ENCODE data around the gene FAM120C. TPM values are rescaled to one million over a fixed set of nuclear protein-coding genes. Genes with fewer than 3 reads are reported as not detected.

FAM120C gene, protein sequence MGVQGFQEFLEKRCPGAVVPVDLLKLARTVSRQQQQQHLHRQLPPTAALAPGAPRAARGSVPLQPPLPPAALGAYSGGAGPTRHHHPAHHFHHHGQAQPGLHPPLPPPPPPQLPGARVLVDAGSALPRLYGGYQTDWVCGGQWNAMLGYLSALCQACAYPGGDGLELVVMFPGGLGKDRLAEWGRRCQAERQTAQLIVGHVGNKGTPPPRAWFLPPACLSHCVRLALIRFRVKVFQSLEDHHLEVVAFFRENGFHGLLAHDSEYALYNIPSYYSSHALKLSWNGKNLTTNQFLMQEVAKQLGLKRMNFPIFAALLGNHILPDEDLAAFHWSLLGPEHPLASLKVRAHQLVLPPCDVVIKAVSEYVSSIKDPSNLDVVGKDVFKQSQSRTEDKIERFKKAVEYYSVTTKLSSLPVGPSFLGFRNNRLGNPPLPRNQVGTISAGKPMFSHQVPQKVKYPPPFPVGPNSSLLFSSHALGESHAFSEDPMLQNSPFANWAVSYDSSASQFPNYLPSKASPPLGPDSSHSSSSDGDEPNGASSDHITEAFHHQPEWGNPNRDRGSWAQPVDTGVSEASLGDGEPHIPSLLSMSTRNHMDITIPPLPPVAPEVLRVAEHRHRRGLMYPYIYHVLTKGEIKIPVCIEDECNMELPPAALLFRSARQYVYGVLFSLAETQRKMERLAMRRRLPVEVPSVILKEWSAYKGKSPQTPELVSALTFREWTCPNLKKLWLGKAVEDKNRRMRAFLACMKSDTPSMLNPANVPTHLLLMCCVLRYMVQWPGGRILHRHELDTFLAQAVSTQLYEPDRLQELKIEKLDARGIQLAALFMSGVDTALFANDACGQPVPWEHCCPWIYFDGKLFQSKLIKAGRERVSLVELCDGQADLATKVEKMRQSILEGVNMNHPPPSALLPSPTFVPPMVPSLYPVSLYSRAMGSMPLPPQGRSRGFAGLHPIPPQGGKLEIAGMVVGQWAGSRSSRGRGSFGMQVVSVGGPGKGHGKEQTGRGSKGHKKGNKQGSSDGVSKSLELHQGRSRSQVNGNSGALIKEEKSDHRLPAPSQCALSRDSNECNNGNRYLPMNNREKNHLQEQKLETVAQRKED
- 1 to 10 TPM; 4.9 to 8.9 (median 6.4) TPM for polyA plus RNA-seq (ENCODE audit: insufficient read length in 10 of 10)
- long read RNA-seq, donor 1, partial matches to known transcripts: 0 of 1 reads
- long read RNA-seq, donor 1, other reads (novel, unspliced or antisense): 0 of 1 reads
- long read RNA-seq, donor 2, partial matches to known transcripts: 0 of 2 reads
- long read RNA-seq, donor 2, other reads (novel, unspliced or antisense): 0 of 2 reads
- long read RNA-seq, donor 3: 0 reads
- long read RNA-seq, donor 4, partial matches to known transcripts: 0 of 1 reads
- long read RNA-seq, donor 4, other reads (novel, unspliced or antisense): 0 of 1 reads
- long read RNA-seq, donor 5: 0 reads
- long read RNA-seq, donor 6, partial matches to known transcripts: 0 of 1 reads
- long read RNA-seq, donor 6, other reads (novel, unspliced or antisense): 0 of 1 reads
- long read RNA-seq, donor 7: 0 reads
- long read RNA-seq, donor 8, partial matches to known transcripts: 0 of 1 reads
- long read RNA-seq, donor 8, other reads (novel, unspliced or antisense): 0 of 1 reads
- long read RNA-seq, donor 9, partial matches to known transcripts: 0 of 1 reads
- long read RNA-seq, donor 9, other reads (novel, unspliced or antisense): 0 of 1 reads

DNA sequence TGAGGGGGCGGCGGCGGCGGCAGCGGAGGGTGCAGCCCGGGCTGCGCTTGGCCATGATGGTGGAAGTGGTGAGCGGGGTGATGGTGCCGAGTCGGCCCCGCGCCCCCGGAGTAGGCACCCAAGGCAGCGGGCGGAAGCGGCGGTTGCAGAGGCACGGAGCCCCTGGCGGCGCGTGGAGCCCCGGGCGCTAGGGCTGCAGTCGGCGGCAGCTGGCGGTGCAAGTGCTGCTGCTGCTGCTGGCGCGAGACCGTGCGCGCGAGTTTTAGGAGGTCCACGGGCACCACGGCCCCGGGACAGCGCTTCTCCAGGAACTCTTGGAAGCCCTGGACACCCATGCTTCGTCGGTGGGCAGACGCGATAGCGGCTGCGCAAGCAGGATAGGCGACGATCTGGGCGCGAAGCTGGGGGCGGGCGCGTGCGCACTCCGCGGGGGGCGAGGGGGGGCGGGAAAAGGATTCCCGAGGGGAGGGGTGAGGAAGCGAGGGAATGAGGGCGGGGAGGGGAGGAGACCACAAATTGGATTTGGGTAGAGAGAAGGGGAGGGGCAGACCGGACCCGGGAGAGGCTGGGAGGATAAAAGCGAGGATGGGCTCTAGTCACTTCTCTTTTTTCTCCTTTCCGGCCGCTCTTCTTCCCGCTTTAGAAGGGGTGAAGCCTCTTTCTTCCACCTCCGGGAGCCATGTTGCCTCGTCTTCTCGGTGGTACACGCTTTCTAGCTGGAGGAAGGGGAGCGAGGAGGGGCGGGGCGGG is at the start of gene FAM120C:
Gene FAM120C, minus strand, starts transcription at position 391 of the 750 bp plus-strand sequence. Its CDS starts 56 bp downstream, at position 335.
- peak; percentile 76 to 92 (median 82) for DNase-seq

DNA sequence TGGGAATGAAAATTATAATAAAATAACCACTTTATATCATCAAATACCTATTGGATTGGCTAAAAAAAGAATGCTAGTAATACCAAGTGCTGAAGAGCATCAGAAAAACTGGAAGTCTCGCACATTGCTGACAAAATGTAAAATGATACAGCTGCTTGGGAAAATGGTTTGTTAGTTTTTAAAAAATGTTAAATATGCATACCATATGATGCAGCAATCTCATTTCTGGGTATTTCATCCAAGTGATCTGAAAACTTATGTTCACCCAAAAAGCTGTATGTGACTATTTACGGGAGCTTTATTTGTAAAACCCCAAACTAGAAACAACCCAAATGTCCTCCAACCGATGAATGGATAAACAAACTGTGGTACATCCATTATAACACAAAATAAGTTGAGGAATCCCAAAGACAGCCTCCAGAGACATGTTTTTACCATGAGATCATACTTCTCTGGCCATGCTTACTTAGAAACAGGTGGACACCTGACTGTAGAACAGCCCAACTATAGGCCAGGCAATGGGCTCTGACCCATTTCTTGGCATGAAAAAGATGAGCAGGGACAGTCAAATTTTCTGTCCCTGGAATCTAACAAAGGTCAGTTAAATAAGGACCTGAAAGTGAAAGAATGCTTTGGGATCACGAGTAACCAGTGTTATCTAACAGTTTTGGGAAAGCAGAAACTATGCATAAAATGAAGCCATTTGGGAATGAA is 47.5 kb upstream of the FAM120C start:
- DNase-seq: no peak

- DNase-seq: no peak
Observed at GRCh38 chrX:54223581-54223980, 40.5 kb upstream of the FAM120C start.

DNA sequence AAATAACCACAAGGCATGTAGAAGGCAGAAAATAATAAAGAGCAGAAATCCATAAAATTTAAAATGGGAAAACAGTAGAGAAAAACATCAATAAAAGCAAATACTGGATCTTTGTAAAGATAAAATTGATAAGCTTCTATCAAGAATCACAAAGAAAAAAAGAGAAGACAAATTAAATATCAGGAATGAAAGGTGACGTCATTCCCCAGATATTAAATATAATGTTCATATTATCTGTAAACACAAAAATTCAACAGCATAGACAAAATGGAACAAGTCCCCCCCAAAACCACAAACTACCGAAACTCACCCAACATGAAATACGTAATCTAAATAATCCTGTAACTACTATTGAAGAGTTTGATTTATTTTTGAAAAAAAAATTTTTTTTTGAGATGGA is 30.5 kb upstream of the FAM120C start:
- no peak for DNase-seq

GRCh38 chrX:54208531-54208930 is 25.5 kb upstream of the FAM120C start:
- DNase-seq: peak in 2 of 3 donors; percentile 4 to 5

DNA sequence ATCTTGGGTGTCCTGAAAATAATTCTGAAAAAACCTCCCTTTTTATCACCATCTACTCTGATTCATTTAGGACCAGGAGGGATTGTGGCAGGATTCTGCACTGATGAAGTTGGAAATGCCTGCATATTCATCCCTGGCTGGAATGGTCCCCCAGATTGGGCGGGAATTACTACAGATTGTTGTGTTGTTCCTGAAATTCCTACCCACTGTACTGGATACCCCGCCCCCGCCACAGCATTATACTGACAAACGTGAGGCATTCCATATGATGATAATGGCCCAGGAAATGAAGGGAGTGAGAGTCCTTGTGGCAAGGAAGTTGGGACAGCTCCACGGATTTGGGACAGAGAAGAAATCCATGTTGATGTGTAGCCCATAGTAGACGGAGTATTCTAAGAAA is 15.2 kb upstream of the FAM120C start:
- no peak for DNase-seq

DNA sequence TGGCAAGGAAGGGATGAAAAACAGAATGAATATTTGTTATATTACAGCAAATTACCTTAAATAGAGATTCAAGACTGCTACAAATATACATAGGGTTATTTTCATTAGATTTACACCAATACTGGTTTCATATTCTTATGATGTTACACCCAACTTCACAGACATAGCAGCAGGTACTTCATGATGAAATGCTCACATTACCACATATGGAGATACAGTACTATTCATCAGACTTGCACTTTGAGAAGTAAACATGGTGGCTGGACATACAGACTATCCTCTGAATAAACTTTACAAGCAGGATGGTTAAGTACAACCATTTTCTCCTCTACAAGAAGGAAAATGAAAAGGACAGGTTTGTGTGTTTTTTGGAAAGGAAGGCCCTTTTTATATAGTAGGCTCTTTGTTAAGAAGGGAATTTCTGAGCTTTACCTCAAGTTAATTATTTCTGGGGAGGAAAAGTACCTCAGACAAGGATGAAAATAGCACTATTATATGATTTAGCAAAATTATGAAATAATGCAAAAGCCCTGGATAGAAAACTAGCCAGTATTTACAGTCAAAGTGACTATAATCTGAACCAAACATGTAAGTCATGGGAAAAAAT is 12.0 kb upstream of the FAM120C start:
- DNase-seq: no peak

- DNase-seq: no peak
Observed at GRCh38 chrX:54193085-54193821, 10.2 kb upstream of the FAM120C start.

DNA sequence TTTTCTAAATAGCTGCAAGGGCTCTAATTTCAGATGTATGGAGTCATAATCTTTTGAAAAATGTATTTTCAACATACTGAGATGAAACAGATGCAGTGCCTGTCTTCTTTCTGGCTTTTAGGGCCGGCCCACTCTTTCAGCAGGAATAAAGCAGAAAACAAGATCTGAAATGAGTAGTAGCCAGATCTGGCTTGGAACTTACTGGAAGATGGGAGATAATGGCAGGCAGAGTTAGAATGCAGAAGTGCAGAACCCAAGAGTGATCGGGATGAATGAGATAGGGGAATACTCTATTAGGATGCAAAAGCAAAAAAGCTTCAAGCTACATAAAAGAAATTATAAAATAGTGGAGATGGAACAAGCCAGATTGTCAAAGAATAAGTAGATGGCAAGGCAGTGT is 1.4 kb upstream of the FAM120C start:
- no peak for DNase-seq

- DNase-seq: peak in 2 of 3 donors; percentile 11 to 54
Observed at GRCh38 chrX:54182194-54182863, 725 bp downstream of the FAM120C start.

DNA sequence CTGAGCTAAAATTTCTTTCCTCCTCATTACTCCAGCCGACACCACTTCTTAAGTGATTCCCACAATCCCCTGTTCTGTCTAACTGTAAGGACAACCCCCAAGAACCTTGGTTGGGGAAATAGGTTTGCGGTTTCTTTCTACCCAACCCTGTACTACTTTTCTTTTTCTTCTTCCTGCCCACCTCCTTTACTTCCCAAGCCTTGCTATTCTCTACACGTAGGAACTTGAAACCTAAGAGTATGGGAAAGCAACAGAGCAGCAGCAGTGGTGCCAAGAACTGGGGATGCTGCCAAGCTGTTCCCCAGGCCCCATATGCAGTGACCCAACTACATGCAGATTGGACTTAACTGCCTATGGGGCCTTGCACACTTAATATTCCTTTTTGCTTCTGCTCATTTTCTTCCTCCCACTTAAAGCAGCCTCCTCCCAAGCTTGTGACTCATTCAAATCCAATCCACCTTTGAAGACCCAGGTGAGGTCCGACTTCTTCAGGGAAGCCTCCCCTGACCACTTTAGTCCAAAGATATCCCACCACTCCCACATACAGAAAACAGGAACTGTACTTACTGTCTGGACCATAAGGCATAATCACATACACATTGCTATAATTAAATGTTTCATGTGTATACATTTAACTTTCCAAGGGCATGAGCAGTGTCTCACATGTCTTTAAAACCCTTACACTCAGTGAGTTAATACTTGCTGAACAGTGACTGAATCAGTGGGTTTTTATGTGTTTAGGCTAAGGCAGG is 1.7 kb downstream of the FAM120C start:
- peak in 1 of 3 donors; percentile 50 for DNase-seq

DNA sequence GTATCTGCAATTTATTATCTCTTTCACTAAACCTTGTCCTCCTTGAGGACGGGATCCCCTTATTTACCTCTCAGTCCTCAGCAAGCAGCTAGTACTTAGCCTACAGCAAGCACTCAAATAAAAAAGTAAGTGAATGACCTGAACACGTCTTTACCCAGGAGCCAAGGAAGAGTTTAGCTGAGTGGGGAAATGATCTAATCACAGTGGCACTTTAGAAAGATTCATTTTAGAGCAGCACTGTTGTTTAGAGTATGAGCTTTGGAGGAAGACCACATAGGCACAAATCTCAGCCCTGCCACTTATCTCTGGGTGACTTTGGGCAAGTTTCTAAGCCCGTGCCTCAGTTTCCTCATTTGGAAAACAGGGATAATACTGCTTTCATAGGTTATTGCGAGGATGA is 2.7 kb downstream of the FAM120C start:
- no peak for DNase-seq

GRCh38 chrX:54178100-54178940 is 4.7 kb downstream of the FAM120C start:
- peak in 2 of 3 donors; percentile 14 to 42 for DNase-seq

DNA sequence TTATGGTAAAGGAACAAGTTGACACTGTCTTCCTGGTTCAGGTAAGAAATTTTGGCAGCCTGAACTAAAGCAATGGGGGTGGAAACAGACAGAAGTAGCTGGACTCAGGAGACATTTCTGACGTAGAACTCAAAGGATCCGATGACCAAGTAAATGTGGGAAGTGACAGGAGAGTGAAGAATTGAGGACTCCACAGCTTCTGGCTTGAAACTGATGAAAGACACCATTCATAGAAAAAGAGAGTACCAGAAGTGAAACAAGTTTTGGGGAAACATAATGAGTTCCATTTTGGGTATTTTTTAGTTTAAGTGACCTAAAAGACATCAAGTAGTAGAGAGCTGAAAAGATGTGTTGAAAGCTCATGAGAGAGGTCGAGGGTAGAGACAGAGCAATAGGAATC is 5.7 kb downstream of the FAM120C start:
- DNase-seq: no peak

- DNase-seq: no peak
Observed at GRCh38 chrX:54173791-54174190, 9.3 kb downstream of the FAM120C start.

- DNase-seq: no peak
Observed at GRCh38 chrX:54172455-54172854, 10.6 kb downstream of the FAM120C start.

Measured in muscle of back (tissue), 13 donors.